IPS-15b (cell line): ENCODE results near the gene BTK.

Experiments used
- H3K27me3 ChIP-seq: one replicate; pipeline ENCODE4 v1.6.1; 2013; ENCODE audit warnings: low read length; ENCODE audit not compliant: control insufficient read depth, insufficient read depth
- H3K36me3 ChIP-seq: one replicate; pipeline ENCODE4 v1.6.1; 2013; ENCODE audit warnings: low read length; ENCODE audit not compliant: control insufficient read depth, insufficient read depth
- H3K4me1 ChIP-seq: one replicate; pipeline ENCODE4 v1.6.1; 2013; ENCODE audit warnings: mild to moderate bottlenecking, low read length; ENCODE audit not compliant: control insufficient read depth, insufficient read depth
- H3K4me3 ChIP-seq: one replicate; pipeline ENCODE4 v1.5.1; 2013; ENCODE audit warnings: low read depth, low read length
- H3K9ac ChIP-seq: one replicate; pipeline ENCODE4 v1.6.1; 2013; ENCODE audit warnings: low read depth, mild to moderate bottlenecking, low read length
- H3K9me3 ChIP-seq: one replicate; pipeline ENCODE4 v1.6.1; 2013; ENCODE audit warnings: mild to moderate bottlenecking, low read length; ENCODE audit not compliant: control insufficient read depth, insufficient read depth

The BTK gene

DNA sequence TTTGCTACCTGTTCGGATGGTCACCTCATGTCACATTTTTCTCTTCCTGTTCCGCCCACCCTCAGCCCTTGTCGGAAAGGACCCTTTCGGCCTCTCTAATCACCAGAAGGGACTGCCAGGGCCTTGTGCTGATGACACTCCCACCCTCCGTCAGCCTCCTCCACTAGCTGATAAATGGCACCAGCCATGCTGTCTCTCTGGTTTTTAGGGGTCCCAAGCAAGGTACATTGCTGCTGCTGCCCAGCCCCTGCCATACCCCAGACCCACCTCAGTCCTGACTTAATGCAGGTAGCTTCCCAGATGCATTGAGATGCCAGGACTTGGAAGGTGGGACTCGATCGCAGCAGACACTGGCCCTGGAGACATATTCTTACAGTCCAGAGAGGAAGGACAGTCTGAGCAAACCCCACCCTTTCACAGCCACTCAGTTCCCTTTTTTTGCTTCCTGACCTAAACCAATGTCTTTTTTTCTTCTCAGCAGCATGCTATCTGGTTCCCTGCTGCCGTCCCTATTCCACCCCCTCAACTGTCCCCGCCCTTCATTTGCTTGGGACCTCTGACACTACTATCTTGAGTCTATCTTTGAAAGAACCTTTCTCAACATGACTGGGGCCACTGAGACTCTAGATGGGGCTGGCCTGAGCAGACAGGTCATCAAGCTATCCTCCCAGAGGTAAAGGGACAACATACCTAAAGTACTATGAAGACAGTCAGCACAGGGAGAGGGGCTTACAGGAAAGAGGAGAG lies at the start of gene BTK:
Gene BTK (minus strand): TSS at position 397 of the 747 bp plus-strand sequence. CDS start 10,907 bp downstream, outside the sequence.
- H3K36me3 ChIP-seq, result no peaks in the 10 kb centered on the region
- H3K9ac ChIP-seq, result no peak within 1 kb of the TSS
- H3K4me1 ChIP-seq, result peaks cover 7% of the 10 kb centered on the region
- no peak within 1 kb of the TSS for H3K4me3 ChIP-seq
- no peaks in the 10 kb centered on the region for H3K9me3 ChIP-seq
- H3K27me3 ChIP-seq, result no peaks in the 10 kb centered on the region

DNA sequence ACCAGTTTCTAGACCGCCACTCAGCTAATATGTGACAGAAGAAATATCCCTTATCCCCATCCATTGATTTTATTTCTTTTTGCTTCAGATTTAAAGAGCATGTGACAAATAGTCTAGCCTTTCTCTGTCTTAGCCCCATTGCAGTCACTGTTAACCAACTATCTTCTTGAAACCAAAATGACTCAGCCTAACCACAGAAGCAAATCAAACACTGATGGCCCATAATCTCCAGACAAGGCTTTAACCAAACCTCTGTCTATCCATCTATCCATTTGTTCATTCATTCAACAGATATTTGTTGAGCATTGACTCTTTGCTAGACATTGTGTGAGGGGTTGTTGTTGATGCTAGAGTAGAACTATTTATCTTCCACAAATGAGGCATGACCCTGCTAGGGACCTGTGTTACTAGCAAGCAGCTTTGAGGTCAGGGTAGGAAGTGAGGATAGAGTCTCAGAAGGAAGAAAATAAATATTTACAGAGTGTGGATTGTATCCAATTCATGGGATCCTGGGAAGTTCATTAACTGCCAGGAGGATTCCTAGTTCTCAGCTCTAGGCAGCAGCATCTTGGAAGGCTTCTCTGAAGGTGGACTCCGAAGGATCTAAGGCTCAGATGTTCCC lies 44.6 kb upstream of the BTK start:
- H3K4me1 ChIP-seq, result no peaks in the 10 kb centered on the region
- H3K9me3 ChIP-seq, result peaks cover 7% of the 10 kb centered on the region
- H3K9ac ChIP-seq, result no peak overlapping the region
- H3K36me3 ChIP-seq, result peaks cover 2% of the 10 kb centered on the region
- no peak overlapping the region for H3K4me3 ChIP-seq
- H3K27me3 ChIP-seq, result no peaks in the 10 kb centered on the region

DNA sequence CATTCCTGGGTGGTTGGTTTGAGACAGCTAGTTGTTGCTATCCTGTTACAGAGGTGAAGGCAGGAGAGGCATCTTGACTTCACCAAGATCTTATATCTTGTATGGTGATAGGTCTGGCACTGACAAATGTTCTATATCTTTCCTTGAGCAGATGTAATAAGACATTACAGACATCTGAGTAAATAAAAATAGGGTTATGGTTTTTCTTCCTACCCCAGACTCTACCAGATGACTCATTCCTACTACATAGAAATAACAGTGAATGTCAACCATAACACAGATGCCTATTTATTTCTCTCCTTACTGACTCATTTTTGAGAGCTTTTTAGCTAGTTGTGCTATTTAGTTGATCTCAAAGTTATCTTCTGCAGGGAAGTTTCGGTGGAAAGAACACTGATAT lies 43.9 kb upstream of the BTK start:
- Histone ChIP-seq H3K4me3 (no peak overlapping the region), H3K27me3 (no peaks in the 10 kb centered on the region)

DNA sequence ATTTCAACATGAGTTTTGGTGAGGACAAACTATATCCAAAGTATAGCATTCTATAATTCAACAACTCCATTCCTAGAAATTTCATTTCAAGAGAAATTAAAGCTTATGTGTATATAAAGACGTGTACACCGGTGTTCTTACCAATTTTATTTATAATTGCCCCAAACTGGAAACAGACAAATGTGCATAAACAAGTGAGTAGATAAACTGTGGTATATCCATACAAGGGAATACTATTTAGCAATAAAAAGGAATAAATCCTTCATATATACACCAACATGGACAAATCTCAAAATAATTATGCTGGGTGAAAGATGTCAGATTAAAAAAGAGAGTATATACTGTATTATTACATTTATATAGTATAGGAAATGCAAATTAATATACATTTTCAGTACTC lies 42.0 kb upstream of the BTK start:
- H3K9me3 ChIP-seq, result peaks cover 7% of the 10 kb centered on the region
- no peaks in the 10 kb centered on the region for H3K27me3 ChIP-seq
- no peak overlapping the region for H3K9ac ChIP-seq
- no peaks in the 10 kb centered on the region for H3K4me1 ChIP-seq
- peaks cover 2% of the 10 kb centered on the region for H3K36me3 ChIP-seq
- H3K4me3 ChIP-seq, result no peak overlapping the region

More for the DNA sequence above, 43.9 kb upstream of the BTK start:
- Histone ChIP-seq H3K9me3 (peaks cover 7% of the 10 kb centered on the region), H3K9ac (no peak overlapping the region), H3K36me3 (peaks cover 2% of the 10 kb centered on the region), H3K4me1 (no peaks in the 10 kb centered on the region)

DNA sequence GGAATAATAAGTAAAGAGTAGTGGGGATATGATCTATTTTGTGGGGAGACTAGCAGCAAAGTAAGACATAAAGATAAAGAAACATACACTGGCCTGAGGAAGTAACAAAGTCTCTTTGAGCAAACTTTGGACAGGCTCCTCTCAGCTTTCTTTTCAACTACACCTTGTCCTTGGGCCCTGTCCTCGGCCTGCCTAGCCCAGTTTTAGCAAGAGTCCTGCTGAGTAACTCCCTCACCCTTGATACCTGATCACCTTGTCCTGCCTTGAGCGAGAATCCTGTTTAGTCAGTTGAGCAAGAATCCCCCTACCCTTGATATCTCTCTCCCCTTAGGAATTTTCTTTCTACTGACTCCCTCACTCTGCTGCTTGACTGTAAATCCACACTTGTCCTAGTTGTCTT lies 33.5 kb upstream of the BTK start:
- H3K36me3 ChIP-seq, result no peaks in the 10 kb centered on the region
- peaks cover 3% of the 10 kb centered on the region for H3K4me1 ChIP-seq
- H3K9me3 ChIP-seq, result no peaks in the 10 kb centered on the region
- no peak overlapping the region for H3K4me3 ChIP-seq
- no peaks in the 10 kb centered on the region for H3K27me3 ChIP-seq
- no peak overlapping the region for H3K9ac ChIP-seq

DNA sequence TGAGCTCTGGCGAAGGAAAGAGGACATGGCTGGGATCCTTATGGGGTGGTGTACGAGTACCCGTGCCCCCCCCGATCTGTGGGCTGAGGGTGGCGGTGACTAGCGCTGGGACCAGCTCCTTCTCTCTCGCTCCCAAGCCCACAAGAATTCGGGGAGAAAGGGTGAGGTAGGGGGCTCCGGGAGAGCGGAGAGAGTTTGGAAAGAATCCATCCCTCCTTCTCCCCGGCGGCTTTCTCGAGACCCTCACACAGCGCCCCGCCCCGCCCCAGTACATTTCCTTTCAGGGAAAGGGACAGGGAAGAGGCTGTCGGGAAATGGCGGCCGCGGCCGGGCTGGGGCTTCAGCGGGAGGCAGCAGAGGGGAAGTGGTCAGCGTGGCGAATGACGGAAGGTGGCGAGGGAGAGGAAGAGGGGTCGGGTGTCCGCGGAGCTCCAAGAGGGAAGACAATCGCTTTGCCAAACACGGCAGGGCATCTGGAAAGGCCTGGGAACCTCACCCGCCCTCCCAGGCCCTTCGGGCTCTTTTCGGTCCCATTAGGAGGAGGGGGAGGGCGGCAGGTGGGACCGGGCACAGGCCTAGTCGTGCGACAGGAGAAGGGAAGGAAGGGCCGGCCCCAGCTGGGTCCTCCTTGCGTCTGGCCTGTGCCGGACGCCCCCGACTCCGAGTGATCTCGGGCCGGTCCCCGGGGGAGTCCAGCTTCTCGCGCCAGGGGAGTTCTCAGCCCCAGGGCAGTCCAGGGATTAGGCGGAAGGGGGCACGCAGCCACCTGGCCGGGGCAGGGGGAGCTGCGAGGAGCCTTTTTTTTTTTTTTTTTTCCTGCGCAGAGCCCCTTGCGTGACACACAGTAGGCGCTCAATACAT lies 32.2 kb upstream of the BTK start:
- Histone ChIP-seq H3K27me3 (no peaks in the 10 kb centered on the region), H3K36me3 (no peaks in the 10 kb centered on the region), H3K4me1 (peaks cover 3% of the 10 kb centered on the region), H3K9ac (peak overlapping the region; percentile 88), H3K9me3 (no peaks in the 10 kb centered on the region), H3K4me3 (peak overlapping the region; percentile 60)

DNA sequence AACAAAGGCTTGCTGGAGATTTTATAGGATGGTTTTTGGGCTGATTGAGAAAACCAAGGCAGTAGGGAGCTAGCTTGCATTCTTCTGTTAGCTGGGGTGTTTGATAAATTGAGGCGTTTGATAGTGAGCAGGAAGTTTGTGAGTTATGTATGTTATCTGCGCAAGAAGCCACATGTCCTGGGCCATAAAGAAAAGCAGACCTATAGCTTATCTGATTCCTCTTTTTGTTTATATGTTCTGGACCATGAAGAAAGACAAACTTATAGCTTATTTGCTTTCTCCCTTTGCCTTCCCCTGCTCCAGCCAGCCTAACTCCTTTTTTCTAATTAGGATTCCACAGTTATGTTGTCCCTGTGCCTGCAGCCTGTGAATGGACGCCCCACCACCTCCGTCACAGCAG lies 31.2 kb upstream of the BTK start:
- no peak overlapping the region for H3K4me3 ChIP-seq
- no peak overlapping the region for H3K9ac ChIP-seq
- no peaks in the 10 kb centered on the region for H3K9me3 ChIP-seq

DNA sequence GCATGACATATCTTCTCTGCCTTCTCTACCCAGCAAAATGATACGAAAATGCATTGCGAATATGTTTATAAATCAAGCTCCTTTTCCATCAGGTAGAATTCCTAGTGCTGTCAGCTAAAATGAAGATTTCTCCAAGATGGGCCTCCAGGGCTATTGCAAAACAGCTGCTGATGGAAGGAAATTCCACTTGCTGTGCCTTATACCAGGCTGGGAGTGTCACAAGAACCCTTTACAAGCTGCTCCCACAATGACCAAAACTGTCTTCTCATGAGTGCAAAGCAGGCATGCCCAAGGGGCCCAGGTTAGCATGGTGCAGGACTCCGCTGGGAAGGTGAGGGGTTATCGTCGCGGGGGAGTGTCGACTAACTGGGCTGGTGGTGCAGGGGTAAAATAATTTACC lies 30.7 kb upstream of the BTK start:
- no peak overlapping the region for H3K4me3 ChIP-seq

More for the DNA sequence above, 31.2 kb upstream of the BTK start:
- Histone ChIP-seq H3K36me3 (peaks cover 2% of the 10 kb centered on the region), H3K27me3 (no peaks in the 10 kb centered on the region), H3K4me1 (peaks cover 3% of the 10 kb centered on the region)

DNA sequence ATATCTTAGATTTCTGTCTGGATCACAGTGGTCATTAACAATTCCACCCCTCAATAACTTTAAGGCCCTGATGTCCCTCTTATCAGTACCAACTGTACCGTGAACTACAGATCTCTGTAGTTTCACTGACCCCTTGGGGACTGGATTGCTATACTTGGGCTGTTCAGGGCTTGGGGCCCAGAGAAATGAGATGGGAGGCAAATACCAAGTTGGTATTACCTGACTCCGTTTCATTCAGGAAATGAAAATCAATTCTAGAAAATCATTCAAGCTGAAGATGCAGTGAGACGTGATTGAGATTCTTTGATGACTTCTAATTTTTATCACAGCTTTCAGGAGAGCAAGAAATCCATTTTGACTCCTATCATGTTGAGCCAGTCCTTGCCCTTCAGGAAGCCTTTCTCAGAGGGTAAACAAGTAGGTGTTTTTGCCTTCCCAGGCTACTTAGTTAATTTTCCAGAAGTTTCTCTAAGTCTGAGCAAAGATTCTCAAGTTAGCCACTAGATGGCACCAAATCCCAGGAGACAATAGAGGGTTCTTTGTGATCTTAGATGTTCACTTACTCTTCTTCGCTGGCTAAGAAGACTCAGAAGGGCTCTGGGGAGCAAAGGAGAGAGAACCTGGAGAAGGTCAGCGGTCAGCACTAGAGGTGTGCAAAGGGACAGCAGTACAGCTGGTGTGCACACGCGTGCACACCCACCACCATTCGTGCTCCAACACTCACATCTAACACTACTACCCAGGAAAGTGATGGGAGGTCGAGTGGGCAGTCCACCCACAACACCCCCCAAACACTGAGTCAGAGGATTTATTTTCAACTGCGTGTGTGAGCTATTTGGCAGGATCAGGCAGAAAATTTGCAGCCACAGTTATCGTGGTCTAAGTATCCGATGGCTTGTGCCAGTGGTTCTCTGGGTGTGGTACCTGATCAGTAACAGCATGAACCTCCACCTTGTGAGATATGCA lies 29.5 kb upstream of the BTK start:
- Histone ChIP-seq H3K9ac (no peak overlapping the region), H3K9me3 (no peaks in the 10 kb centered on the region), H3K4me1 (peaks cover 3% of the 10 kb centered on the region)

More for the DNA sequence above, 30.7 kb upstream of the BTK start:
- Histone ChIP-seq H3K36me3 (peaks cover 2% of the 10 kb centered on the region), H3K4me1 (peaks cover 3% of the 10 kb centered on the region), H3K9me3 (no peaks in the 10 kb centered on the region), H3K27me3 (no peaks in the 10 kb centered on the region), H3K9ac (no peak overlapping the region)

DNA sequence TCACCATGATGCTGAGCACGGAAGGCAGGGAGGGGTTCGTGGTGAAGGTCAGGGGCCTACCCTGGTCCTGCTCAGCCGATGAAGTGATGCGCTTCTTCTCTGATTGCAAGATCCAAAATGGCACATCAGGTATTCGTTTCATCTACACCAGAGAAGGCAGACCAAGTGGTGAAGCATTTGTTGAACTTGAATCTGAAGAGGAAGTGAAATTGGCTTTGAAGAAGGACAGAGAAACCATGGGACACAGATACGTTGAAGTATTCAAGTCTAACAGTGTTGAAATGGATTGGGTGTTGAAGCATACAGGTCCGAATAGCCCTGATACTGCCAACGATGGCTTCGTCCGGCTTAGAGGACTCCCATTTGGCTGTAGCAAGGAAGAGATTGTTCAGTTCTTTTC lies 26.0 kb upstream of the BTK start:
- Histone ChIP-seq H3K9ac (no peak overlapping the region), H3K9me3 (no peaks in the 10 kb centered on the region), H3K27me3 (no peaks in the 10 kb centered on the region), H3K4me3 (no peak overlapping the region), H3K36me3 (peaks cover 2% of the 10 kb centered on the region), H3K4me1 (peaks cover 3% of the 10 kb centered on the region)

More for the DNA sequence above, 29.5 kb upstream of the BTK start:
- H3K27me3 ChIP-seq, result no peaks in the 10 kb centered on the region
- H3K36me3 ChIP-seq, result peaks cover 2% of the 10 kb centered on the region
- H3K4me3 ChIP-seq, result no peak overlapping the region

DNA sequence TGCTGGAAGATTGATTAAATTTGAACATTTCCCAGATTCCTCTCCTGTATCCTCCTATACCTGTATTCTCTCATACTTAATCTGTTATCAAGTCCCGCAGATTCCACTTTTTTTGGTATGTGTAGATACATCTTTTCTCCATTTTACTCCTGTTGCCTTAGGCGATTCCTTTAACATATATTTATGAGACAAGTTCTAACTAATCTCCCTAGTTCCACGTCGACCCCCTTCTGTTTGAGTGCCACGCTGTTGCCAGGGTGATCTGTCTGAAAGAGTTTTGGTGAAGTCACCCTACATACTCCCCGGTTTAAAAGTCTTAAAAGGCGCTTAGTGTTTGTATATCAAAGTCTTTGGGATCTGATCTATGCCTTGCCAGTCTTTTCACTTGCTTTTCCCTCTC lies 24.5 kb upstream of the BTK start:
- Histone ChIP-seq H3K4me3 (no peak overlapping the region), H3K4me1 (no peaks in the 10 kb centered on the region), H3K9me3 (no peaks in the 10 kb centered on the region), H3K27me3 (no peaks in the 10 kb centered on the region), H3K9ac (no peak overlapping the region), H3K36me3 (peaks cover 2% of the 10 kb centered on the region)
